ENCODE data around the gene PPP3CA. TPM values are rescaled to one million over a fixed set of nuclear protein-coding genes. Genes with fewer than 3 reads are reported as not detected.

Gene PPP3CA
- total RNA-seq, 2 donors from 2014 or later: 36.6 to 39.2 TPM

GRCh38 chr4:101128473-101128872 lies 218.9 kb downstream of the PPP3CA start:
- Histone ChIP-seq H3K9me3 (ENCODE audit: control insufficient read depth, low read length) (peaks cover 7% of the 10 kb centered on the region), H3K27ac (ENCODE audit: low read depth, low read length) (no peak overlapping the region), H3K4me3 (ENCODE audit: low read length) (no peak overlapping the region), H3K36me3 (ENCODE audit: control insufficient read depth, insufficient read depth, low read length) (no peaks in the 10 kb centered on the region), H3K9ac (ENCODE audit: extremely low read depth, low read length, poor library complexity, severe bottlenecking) (no peak overlapping the region), H3K27me3 (ENCODE audit: control insufficient read depth, insufficient read depth, low read length, poor library complexity, severe bottlenecking) (no peaks in the 10 kb centered on the region), H3K4me1 (ENCODE audit: control insufficient read depth, insufficient read depth, low read length) (peaks cover 9% of the 10 kb centered on the region)
- peaks cover 24% of the 10 kb centered on the region for H3K4me1 Mint-ChIP-seq
- H3K4me3 Mint-ChIP-seq: no peak overlapping the region
- 92 to 93% methylated on average over 8 to 10 of the region's 10 CpGs for WGBS, 2 experiments (ENCODE audit: insufficient coverage in 1 of 2, insufficient read length in 1 of 2)
- DNase-seq: no peak
- no peak for TF ChIP-seq CTCF (conservative IDR thresholded peaks at IDR 0.05)
- peaks cover 5% of the 10 kb centered on the region for H3K9me3 Mint-ChIP-seq
- peaks cover 9% of the 10 kb centered on the region for H3K36me3 Mint-ChIP-seq (ENCODE audit: low read depth)
- H3K27ac Mint-ChIP-seq: no peak overlapping the region
- H3K27me3 Mint-ChIP-seq (ENCODE audit: insufficient read depth): no peaks in the 10 kb centered on the region

GRCh38 chr4:101127176-101127790 lies 220.0 kb downstream of the PPP3CA start:
- H3K4me3 ChIP-seq (ENCODE audit: low read length): no peak overlapping the region
- Mint-ChIP-seq H3K27ac (no peak overlapping the region), H3K4me1 (peaks cover 27% of the 10 kb centered on the region), H3K36me3 (ENCODE audit: low read depth) (peaks cover 6% of the 10 kb centered on the region), H3K27me3 (ENCODE audit: insufficient read depth) (no peaks in the 10 kb centered on the region), H3K9me3 (peaks cover 3% of the 10 kb centered on the region), H3K4me3 (no peak overlapping the region)
- TF ChIP-seq CTCF (conservative IDR thresholded peaks at IDR 0.05): no peak
- no peak overlapping the region for H3K27ac ChIP-seq (ENCODE audit: low read depth, low read length)
- H3K9ac ChIP-seq (ENCODE audit: extremely low read depth, low read length, poor library complexity, severe bottlenecking): no peak overlapping the region
- H3K27me3 ChIP-seq (ENCODE audit: control insufficient read depth, insufficient read depth, low read length, poor library complexity, severe bottlenecking): no peaks in the 10 kb centered on the region
- 93 to 95% methylated on average over 3 of the region's 3 CpGs for WGBS, 2 experiments (ENCODE audit: insufficient coverage in 1 of 2, insufficient read length in 1 of 2)
- peaks cover 9% of the 10 kb centered on the region for H3K4me1 ChIP-seq (ENCODE audit: control insufficient read depth, insufficient read depth, low read length)
- no peak for DNase-seq
- H3K36me3 ChIP-seq (ENCODE audit: control insufficient read depth, insufficient read depth, low read length): no peaks in the 10 kb centered on the region
- peaks cover 7% of the 10 kb centered on the region for H3K9me3 ChIP-seq (ENCODE audit: control insufficient read depth, low read length)

GRCh38 chr4:101126059-101126458 lies 221.3 kb downstream of the PPP3CA start:
- H3K27ac ChIP-seq (ENCODE audit: low read depth, low read length): no peak overlapping the region
- no peak overlapping the region for H3K4me3 ChIP-seq (ENCODE audit: low read length)
- Mint-ChIP-seq H3K27me3 (ENCODE audit: insufficient read depth) (no peaks in the 10 kb centered on the region), H3K9me3 (peaks cover 3% of the 10 kb centered on the region), H3K4me3 (no peak overlapping the region), H3K36me3 (ENCODE audit: low read depth) (peaks cover 6% of the 10 kb centered on the region), H3K4me1 (peaks cover 26% of the 10 kb centered on the region), H3K27ac (no peak overlapping the region)
- peaks cover 9% of the 10 kb centered on the region for H3K4me1 ChIP-seq (ENCODE audit: control insufficient read depth, insufficient read depth, low read length)
- H3K9me3 ChIP-seq (ENCODE audit: control insufficient read depth, low read length): peaks cover 7% of the 10 kb centered on the region
- no peaks in the 10 kb centered on the region for H3K27me3 ChIP-seq (ENCODE audit: control insufficient read depth, insufficient read depth, low read length, poor library complexity, severe bottlenecking)
- no peak for TF ChIP-seq CTCF (conservative IDR thresholded peaks at IDR 0.05)
- H3K36me3 ChIP-seq (ENCODE audit: control insufficient read depth, insufficient read depth, low read length): no peaks in the 10 kb centered on the region
- 100% methylated on average over 1 of the region's 1 CpG; no CpG with 5 or more reads in 1 of the 2 experiments for WGBS, 2 experiments (ENCODE audit: insufficient coverage in 1 of 2, insufficient read length in 1 of 2)
- DNase-seq: no peak
- H3K9ac ChIP-seq (ENCODE audit: extremely low read depth, low read length, poor library complexity, severe bottlenecking): no peak overlapping the region
